ENCODE measurements around the gene TMC2.

TMC2 gene

DNA sequence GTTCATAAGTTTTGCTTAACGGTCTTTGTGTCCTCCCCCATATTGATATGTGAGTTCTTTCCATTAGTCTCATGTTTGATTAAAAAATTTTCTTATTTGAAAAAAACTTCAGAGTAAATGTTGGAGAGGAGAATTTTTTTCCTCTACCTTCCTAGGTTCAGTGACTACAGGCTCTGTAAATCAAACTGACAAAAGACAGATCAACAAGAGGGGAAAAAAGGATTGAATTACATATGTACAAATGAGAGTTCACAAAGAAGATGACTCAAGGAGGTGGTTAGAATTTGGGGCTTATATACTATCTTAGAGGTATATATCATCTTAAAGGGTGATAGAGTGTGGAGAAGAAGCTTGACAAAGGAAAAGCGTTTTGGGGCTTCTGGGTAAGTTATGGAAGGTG lies 5.6 kb downstream of the TMC2 start:
- no peak overlapping the region for H3K27ac ChIP-seq (ENCODE audit: low read depth, low read length)
- no peaks in the 10 kb centered on the region for H3K9me3 ChIP-seq (ENCODE audit: insufficient read depth, low read length)
- no peaks in the 10 kb centered on the region for H3K9me2 ChIP-seq (replicated peaks; ENCODE audit: insufficient read depth, low read length)
- no peak overlapping the region for H2AFZ ChIP-seq (ENCODE audit: low read depth, low read length, severe bottlenecking)
- H3K36me3 ChIP-seq (ENCODE audit: low read length) = no peaks in the 10 kb centered on the region
- no peaks in the 10 kb centered on the region for H3K79me2 ChIP-seq (ENCODE audit: insufficient read depth, low read length)
- no peaks in the 10 kb centered on the region for H4K20me1 ChIP-seq (ENCODE audit: low read depth, low read length)
- TF ChIP-seq, protein P1, sequence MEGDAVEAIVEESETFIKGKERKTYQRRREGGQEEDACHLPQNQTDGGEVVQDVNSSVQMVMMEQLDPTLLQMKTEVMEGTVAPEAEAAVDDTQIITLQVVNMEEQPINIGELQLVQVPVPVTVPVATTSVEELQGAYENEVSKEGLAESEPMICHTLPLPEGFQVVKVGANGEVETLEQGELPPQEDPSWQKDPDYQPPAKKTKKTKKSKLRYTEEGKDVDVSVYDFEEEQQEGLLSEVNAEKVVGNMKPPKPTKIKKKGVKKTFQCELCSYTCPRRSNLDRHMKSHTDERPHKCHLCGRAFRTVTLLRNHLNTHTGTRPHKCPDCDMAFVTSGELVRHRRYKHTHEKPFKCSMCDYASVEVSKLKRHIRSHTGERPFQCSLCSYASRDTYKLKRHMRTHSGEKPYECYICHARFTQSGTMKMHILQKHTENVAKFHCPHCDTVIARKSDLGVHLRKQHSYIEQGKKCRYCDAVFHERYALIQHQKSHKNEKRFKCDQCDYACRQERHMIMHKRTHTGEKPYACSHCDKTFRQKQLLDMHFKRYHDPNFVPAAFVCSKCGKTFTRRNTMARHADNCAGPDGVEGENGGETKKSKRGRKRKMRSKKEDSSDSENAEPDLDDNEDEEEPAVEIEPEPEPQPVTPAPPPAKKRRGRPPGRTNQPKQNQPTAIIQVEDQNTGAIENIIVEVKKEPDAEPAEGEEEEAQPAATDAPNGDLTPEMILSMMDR (IDR thresholded peaks at IDR 0.05; ENCODE audit: insufficient read depth, low read length, poor library complexity, severe bottlenecking) = no peak
- TF ChIP-seq EZH2phosphoT487 (conservative IDR thresholded peaks at IDR 0.05; ENCODE audit: low read length) = no peak
- H3K4me3 ChIP-seq (ENCODE audit: insufficient read depth, low read length, poor library complexity, severe bottlenecking) = no peak overlapping the region
- no peaks in the 10 kb centered on the region for H3F3A ChIP-seq (ENCODE audit: insufficient read depth)
- H3K4me2 ChIP-seq (ENCODE audit: low read depth, low read length, poor library complexity, severe bottlenecking) = no peak overlapping the region
- no peak overlapping the region for H3K9ac ChIP-seq (ENCODE audit: low read length)
- H3K27me3 ChIP-seq (ENCODE audit: low read length) = no peaks in the 10 kb centered on the region

DNA sequence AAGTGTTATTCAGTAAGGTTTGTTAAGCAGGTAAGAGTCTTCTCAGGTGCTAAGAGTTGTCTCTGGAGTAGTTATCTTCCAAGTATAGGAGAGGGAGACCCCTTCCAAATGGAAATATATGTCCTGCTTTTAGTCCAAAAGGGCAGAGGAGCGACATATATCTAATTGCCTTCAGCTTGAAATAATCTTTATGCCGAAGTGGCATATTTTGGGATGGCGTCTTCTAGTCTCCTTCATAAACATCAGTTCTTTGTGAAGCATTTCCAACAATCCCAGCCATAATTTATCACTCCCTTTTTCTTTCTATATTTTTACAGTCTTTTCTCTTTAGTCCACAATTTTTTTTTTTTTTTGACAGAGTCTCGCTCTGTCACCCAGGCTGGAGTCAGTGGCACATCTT lies 6.0 kb downstream of the TMC2 start:
- no peaks in the 10 kb centered on the region for H3K9me3 ChIP-seq (ENCODE audit: insufficient read depth, low read length)
- H2AFZ ChIP-seq (ENCODE audit: low read depth, low read length, severe bottlenecking) = no peak overlapping the region
- no peak overlapping the region for H3K9ac ChIP-seq (ENCODE audit: low read length)
- H3K9me2 ChIP-seq (replicated peaks; ENCODE audit: insufficient read depth, low read length) = no peaks in the 10 kb centered on the region
- H3K79me2 ChIP-seq (ENCODE audit: insufficient read depth, low read length) = no peaks in the 10 kb centered on the region
- H3K27ac ChIP-seq (ENCODE audit: low read depth, low read length) = no peak overlapping the region
- no peaks in the 10 kb centered on the region for H3K27me3 ChIP-seq (ENCODE audit: low read length)
- no peaks in the 10 kb centered on the region for H3F3A ChIP-seq (ENCODE audit: insufficient read depth)
- no peak overlapping the region for H3K4me2 ChIP-seq (ENCODE audit: low read depth, low read length, poor library complexity, severe bottlenecking)
- no peak for TF ChIP-seq EZH2phosphoT487 (conservative IDR thresholded peaks at IDR 0.05; ENCODE audit: low read length)
- TF ChIP-seq, protein P1 (IDR thresholded peaks at IDR 0.05; ENCODE audit: insufficient read depth, low read length, poor library complexity, severe bottlenecking) = no peak
- no peaks in the 10 kb centered on the region for H4K20me1 ChIP-seq (ENCODE audit: low read depth, low read length)
- no peak overlapping the region for H3K4me3 ChIP-seq (ENCODE audit: insufficient read depth, low read length, poor library complexity, severe bottlenecking)
- no peaks in the 10 kb centered on the region for H3K36me3 ChIP-seq (ENCODE audit: low read length)

DNA sequence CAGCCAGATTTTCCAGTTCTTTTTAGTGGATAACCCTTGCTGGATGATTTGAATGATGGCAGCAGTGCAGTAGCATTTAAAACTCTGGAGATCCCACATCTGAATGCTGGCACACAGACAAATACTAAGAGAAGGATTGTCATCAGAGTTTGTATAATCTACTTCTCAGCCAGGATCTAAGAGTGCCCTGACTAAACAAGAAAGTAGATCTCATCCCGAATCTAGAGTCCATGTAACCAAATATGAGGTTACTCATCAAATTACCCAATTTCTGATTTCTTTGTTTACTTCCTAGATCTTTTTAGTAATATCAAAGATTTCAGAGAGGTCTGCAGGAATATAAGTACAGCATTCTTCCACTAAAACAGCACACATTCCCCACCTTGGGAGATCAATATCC lies 7.8 kb downstream of the TMC2 start:
- H3K9me3 ChIP-seq (ENCODE audit: insufficient read depth, low read length) = no peaks in the 10 kb centered on the region

More for the DNA sequence above, 7.8 kb downstream of the TMC2 start:
- Histone ChIP-seq H3K79me2 (ENCODE audit: insufficient read depth, low read length) (no peaks in the 10 kb centered on the region), H3F3A (ENCODE audit: insufficient read depth) (no peaks in the 10 kb centered on the region), H3K27ac (ENCODE audit: low read depth, low read length) (no peak overlapping the region), H3K9me2 (replicated peaks; ENCODE audit: insufficient read depth, low read length) (no peaks in the 10 kb centered on the region), H3K9ac (ENCODE audit: low read length) (no peak overlapping the region), H3K4me2 (ENCODE audit: low read depth, low read length, poor library complexity, severe bottlenecking) (no peak overlapping the region), H3K4me3 (ENCODE audit: insufficient read depth, low read length, poor library complexity, severe bottlenecking) (no peak overlapping the region), H4K20me1 (ENCODE audit: low read depth, low read length) (no peaks in the 10 kb centered on the region), H3K27me3 (ENCODE audit: low read length) (no peaks in the 10 kb centered on the region), H2AFZ (ENCODE audit: low read depth, low read length, severe bottlenecking) (no peak overlapping the region), H3K36me3 (ENCODE audit: low read length) (no peaks in the 10 kb centered on the region)
- no peak for TF ChIP-seq EZH2phosphoT487 (conservative IDR thresholded peaks at IDR 0.05; ENCODE audit: low read length)
- TF ChIP-seq, protein P1 (IDR thresholded peaks at IDR 0.05; ENCODE audit: insufficient read depth, low read length, poor library complexity, severe bottlenecking) = no peak
